Transverse colon (tissue), 4 donors: Measurements from ENCODE around the gene C19orf81.

ENCODE experiments used
- CTCF ChIP-seq, 5 experiments: fragments of 200-600 bp in 3 of 5; fragments of 450-650 bp in 2 of 5; sonication (generic) in 3 of 5; IDR thresholded peaks; 1 replicate in 2 of 5; 2 replicates in 3 of 5; pipeline ENCODE4 v1.5.1; 2016 to 2017; ENCODE audit warnings: antibody characterized with exemption in 5 of 5, inconsistent platforms in 3 of 5, mild to moderate bottlenecking in 2 of 5, moderate library complexity in 1 of 5
- EP300 ChIP-seq: sonication (generic); formaldehyde crosslinking; IDR thresholded peaks from one replicate; pipeline ENCODE4 v1.6.1; 2017; ENCODE audit warnings: antibody characterized with exemption, low read depth
- POLR2A ChIP-seq: fragments of 450-650 bp; IDR thresholded peaks from one replicate; pipeline ENCODE4 v1.6.1; 2016; ENCODE audit warnings: antibody characterized with exemption, mild to moderate bottlenecking, moderate library complexity
- POLR2AphosphoS5 ChIP-seq, 3 donors: sonication (generic); formaldehyde crosslinking; IDR thresholded peaks; one replicate each; pipeline ENCODE4 v1.6.1; 2016; ENCODE audit warnings: antibody characterized with exemption in 3 of 3

- no peak for TF ChIP-seq CTCF (IDR thresholded peaks at IDR 0.05)
- no peak for TF ChIP-seq POLR2AphosphoS5 (IDR thresholded peaks at IDR 0.05)
- no peak for TF ChIP-seq POLR2A
- no peak for TF ChIP-seq EP300
Measured at GRCh38 chr19:50626795-50627194, 22.4 kb upstream of the C19orf81 start.
